ENCODE measurements around the gene MPZL2. TPM values are rescaled to one million over a fixed set of nuclear protein-coding genes. Genes with fewer than 3 reads are reported as not detected.

The MPZL2 gene
- total and polyA plus RNA-seq, 12 donors, result 4.0 to 23.4 (median 12.3) TPM

DNA sequence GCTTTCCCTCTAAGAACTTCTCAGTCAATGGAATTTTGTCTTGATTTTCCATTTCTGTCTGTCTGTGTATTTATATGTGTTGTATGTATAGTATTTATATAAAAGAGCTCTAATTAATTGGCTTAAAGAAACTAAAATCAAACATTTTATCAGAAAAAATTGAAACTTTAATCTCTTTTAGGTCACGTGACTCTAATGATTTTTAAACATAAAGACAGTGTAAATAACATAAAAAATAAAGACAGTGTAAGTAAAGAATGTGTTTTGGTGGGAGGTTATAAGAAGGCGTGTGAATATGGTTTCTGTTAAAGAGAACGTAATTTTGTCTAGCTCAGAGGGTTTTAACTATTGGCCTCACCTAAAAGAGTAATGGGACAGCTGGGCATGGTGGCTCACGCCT is 41.7 kb downstream of the MPZL2 start:
- H3K27me3 ChIP-seq, result peaks cover 0 to 6% (median 4%) of the 10 kb centered on the region in 7 donors
- TF ChIP-seq, protein P1, sequence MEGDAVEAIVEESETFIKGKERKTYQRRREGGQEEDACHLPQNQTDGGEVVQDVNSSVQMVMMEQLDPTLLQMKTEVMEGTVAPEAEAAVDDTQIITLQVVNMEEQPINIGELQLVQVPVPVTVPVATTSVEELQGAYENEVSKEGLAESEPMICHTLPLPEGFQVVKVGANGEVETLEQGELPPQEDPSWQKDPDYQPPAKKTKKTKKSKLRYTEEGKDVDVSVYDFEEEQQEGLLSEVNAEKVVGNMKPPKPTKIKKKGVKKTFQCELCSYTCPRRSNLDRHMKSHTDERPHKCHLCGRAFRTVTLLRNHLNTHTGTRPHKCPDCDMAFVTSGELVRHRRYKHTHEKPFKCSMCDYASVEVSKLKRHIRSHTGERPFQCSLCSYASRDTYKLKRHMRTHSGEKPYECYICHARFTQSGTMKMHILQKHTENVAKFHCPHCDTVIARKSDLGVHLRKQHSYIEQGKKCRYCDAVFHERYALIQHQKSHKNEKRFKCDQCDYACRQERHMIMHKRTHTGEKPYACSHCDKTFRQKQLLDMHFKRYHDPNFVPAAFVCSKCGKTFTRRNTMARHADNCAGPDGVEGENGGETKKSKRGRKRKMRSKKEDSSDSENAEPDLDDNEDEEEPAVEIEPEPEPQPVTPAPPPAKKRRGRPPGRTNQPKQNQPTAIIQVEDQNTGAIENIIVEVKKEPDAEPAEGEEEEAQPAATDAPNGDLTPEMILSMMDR (IDR thresholded peaks at IDR 0.05), result no peak
- peak overlapping the region in 1 of 10 donors; percentile 55 for H3K4me3 ChIP-seq
- DNase-seq (no peak), ATAC-seq (no peak)
- 65 to 78% methylated on average over 4 of the region's 4 CpGs for WGBS, 2 donors
- intact Hi-C loops (cut with DNase I), result no loop called here
- peak overlapping the region in 1 of 10 donors; percentile 85 for H3K27ac ChIP-seq
- H3K36me3 ChIP-seq, result peaks cover 0 to under 1% (median 0%) of the 10 kb centered on the region in 9 donors
- H3K4me1 ChIP-seq, result peaks cover 0 to 75% (median 0%) of the 10 kb centered on the region in 9 donors
- no peaks in the 10 kb centered on the region for H3K9me3 ChIP-seq

DNA sequence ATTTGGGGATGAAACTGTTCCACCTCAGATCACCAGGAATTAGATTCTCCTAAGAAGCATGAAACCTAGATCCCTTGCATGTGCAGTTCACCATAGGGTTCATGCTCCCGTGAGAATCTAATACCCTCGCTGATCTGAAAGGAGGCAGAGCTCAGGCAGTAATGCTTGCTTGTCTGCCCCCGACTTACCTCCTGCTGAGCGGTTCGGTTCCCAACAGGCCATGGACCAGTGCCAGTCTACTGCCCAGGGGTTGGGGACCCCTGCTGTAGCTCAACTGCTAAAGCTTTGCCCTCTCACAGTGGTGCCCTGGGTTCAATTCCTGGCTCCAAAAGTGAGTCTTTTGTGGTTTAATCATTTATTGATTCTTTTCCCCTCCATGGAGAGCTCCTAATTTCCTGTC is 42.7 kb downstream of the MPZL2 start:
- H3K27me3 ChIP-seq, result peaks cover 0 to 6% (median 4%) of the 10 kb centered on the region in 7 donors
- H3K9me3 ChIP-seq, result no peaks in the 10 kb centered on the region
- 73 to 77% methylated on average over 5 of the region's 5 CpGs for WGBS, 2 donors
- peak overlapping the region in 1 of 10 donors; percentile 55 for H3K4me3 ChIP-seq
- H3K36me3 ChIP-seq, result no peaks in the 10 kb centered on the region
- peaks cover 0 to 75% (median 0%) of the 10 kb centered on the region in 9 donors for H3K4me1 ChIP-seq
- peak overlapping the region in 1 of 10 donors; percentile 85 for H3K27ac ChIP-seq
- TF ChIP-seq, protein P1 (IDR thresholded peaks at IDR 0.05), result no peak
- no peak for DNase-seq
- no peak for ATAC-seq
- intact Hi-C loops (cut with DNase I), result no loop called here

DNA sequence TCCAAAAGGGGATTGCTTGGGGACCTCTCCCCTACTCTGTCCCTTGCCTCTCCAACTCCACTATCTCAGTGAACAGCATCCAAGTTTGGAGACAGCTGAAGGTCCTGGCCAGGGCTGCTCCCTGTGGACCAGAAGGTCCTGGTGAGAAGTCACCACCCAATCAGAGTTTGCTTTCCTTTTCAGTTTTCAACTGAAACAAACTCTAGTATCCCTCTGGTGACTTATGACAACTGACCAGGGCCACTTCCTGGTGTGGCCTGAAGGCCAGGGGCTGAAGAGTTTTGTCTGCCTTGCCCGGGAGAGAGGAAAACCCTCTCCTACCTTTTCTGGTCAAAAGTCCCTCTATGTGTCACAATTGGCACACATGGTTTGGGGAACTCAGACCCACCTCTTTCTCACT is 44.4 kb downstream of the MPZL2 start:
- Histone ChIP-seq H3K4me1 (peaks cover 0 to 76% (median 0%) of the 10 kb centered on the region in 9 donors), H3K27ac (peak overlapping the region in 1 of 10 donors; percentile 43), H3K27me3 (peaks cover 0 to 6% (median 4%) of the 10 kb centered on the region in 7 donors), H3K36me3 (no peaks in the 10 kb centered on the region), H3K4me3 (peak overlapping the region in 1 of 10 donors; percentile 55), H3K9me3 (no peaks in the 10 kb centered on the region)
- 60 to 83% methylated on average over 1 of the region's 1 CpG for WGBS, 2 donors
- intact Hi-C loops (cut with DNase I), result no loop called here
- ATAC-seq (peak in 4 of 8 donors; percentile 18 to 60 (median 38)), DNase-seq (no peak)
- TF ChIP-seq, protein P1 (IDR thresholded peaks at IDR 0.05), result no peak

DNA sequence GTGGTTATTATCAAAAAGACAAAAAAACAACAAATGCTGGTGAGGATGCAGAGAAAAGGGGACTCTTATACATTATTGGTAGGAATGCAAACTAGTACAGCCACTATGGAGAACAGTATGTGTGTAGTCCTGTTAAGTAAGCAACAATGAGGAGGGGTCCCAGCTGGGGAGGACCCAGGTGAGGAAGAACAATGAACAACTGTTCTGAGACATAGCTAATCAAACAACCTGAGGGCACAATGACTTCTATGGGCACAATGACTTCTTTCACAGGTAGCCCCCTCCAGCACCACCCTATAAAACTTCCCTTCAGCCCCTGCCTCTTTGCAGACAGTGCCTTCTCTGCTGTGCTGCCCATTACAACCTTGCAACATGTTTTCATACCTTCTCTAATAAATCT is 44.9 kb downstream of the MPZL2 start:
- Histone ChIP-seq H3K4me3 (peak overlapping the region in 1 of 10 donors; percentile 55), H3K9me3 (no peaks in the 10 kb centered on the region), H3K27me3 (peaks cover 0 to 6% (median 4%) of the 10 kb centered on the region in 7 donors), H3K27ac (peak overlapping the region in 1 of 10 donors; percentile 43), H3K4me1 (peaks cover 0 to 80% (median 0%) of the 10 kb centered on the region in 9 donors), H3K36me3 (no peaks in the 10 kb centered on the region)
- ATAC-seq, result no peak
- DNase-seq, result no peak
- intact Hi-C loops (cut with DNase I), result no loop called here
- TF ChIP-seq, protein P1 (IDR thresholded peaks at IDR 0.05), result no peak
